Measurements from ENCODE around the gene MYOG. TPM values are rescaled to one million over a fixed set of nuclear protein-coding genes. Genes with fewer than 3 reads are reported as not detected.

The MYOG gene
- total RNA-seq, 1 donor from 2014 or later = not detected

- peaks cover 6% of the 10 kb centered on the region for H3K27me3 ChIP-seq
- TF ChIP-seq, protein P1, sequence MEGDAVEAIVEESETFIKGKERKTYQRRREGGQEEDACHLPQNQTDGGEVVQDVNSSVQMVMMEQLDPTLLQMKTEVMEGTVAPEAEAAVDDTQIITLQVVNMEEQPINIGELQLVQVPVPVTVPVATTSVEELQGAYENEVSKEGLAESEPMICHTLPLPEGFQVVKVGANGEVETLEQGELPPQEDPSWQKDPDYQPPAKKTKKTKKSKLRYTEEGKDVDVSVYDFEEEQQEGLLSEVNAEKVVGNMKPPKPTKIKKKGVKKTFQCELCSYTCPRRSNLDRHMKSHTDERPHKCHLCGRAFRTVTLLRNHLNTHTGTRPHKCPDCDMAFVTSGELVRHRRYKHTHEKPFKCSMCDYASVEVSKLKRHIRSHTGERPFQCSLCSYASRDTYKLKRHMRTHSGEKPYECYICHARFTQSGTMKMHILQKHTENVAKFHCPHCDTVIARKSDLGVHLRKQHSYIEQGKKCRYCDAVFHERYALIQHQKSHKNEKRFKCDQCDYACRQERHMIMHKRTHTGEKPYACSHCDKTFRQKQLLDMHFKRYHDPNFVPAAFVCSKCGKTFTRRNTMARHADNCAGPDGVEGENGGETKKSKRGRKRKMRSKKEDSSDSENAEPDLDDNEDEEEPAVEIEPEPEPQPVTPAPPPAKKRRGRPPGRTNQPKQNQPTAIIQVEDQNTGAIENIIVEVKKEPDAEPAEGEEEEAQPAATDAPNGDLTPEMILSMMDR (IDR thresholded peaks at IDR 0.05) = peak; percentile 73 to 81 (median 81)
- DNase-seq (ENCODE audit: low spot score in 2 of 2) = peak in 1 of 2 donors; percentile 74
- H3K4me1 ChIP-seq = peaks cover 0 to 3% of the 10 kb centered on the region in 2 donors
- no peak overlapping the region for H3K4me3 ChIP-seq
- intact Hi-C loops (cut with DNase I) = loop anchor here (1.0 kb wide), 1 partner anchor 98 kb away; no protein-coding TSS in a partner anchor
- H3K36me3 ChIP-seq = no peaks in the 10 kb centered on the region
- H3K9me3 ChIP-seq = no peaks in the 10 kb centered on the region
- H3K27ac ChIP-seq = no peak overlapping the region
Observed at GRCh38 chr1:203117611-203118575, 32.1 kb upstream of the MYOG start.

DNA sequence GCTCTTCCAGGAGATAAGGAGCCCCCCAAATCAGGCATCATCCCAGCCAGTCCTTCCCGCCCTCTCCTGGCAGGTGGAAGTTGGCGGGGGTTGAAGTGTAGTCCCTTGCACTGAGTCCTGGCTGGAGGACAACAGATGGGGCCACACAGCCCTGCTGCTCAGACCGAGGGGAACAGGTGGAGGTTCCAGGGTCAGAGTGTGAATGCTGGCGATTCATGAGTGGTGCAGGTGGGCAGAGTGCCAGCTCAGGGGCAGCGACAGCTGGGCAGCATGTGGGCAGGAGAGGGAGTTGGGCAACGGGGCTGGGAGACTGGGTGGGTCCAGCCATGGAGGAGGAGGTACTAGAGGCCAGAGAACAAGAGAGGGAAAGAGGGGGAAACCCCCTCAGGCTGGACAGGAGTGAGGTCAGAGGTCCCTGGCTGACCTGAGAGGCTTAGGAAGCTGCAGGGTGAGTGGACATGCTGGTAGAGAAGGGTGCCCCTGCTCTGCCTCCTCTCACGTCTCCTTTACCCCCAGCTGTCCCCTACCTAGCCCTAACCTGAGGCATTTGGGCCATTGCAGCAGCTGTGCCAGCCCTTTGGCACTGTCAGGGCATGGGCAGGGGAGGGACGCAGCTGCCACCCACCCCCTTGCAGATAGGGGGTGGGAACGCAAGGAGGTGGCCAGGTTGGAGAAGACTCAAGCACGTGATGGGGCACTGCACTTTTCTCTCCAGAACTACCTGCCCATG lies 30.4 kb upstream of the MYOG start:
- Histone ChIP-seq H3K27ac (no peak overlapping the region), H3K9me3 (no peaks in the 10 kb centered on the region), H3K4me3 (no peak overlapping the region), H3K4me1 (peaks cover 0 to 3% of the 10 kb centered on the region in 2 donors), H3K27me3 (peaks cover 6% of the 10 kb centered on the region), H3K36me3 (no peaks in the 10 kb centered on the region)
- no peak for DNase-seq (ENCODE audit: low spot score in 2 of 2)
- intact Hi-C loops (cut with DNase I) = no loop called here
- TF ChIP-seq, protein P1 (IDR thresholded peaks at IDR 0.05) = no peak

DNA sequence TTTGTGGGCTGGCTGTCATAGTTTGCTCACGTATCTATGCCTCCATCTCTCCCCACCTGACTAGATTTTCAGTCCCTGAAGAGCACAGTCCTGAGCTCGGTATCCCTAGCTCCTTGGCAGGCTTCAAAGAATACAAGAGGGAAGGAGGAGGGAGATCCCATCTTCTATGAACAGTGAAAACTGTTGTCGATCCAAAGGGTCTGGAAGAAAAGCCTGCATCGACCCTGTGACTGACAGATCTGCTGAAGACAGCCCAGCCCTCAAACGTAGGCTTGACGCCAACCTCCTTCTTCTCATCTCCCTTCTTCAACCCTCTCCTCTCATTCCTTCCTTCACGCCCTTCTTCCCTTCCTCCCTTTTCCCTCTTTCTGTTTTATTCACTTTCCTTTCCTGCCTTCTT lies 28.4 kb upstream of the MYOG start:
- Histone ChIP-seq H3K27ac (no peak overlapping the region), H3K36me3 (no peaks in the 10 kb centered on the region), H3K4me3 (no peak overlapping the region), H3K9me3 (no peaks in the 10 kb centered on the region), H3K27me3 (no peaks in the 10 kb centered on the region), H3K4me1 (peaks cover 0 to 3% of the 10 kb centered on the region in 2 donors)
- TF ChIP-seq, protein P1 (IDR thresholded peaks at IDR 0.05) = no peak
- intact Hi-C loops (cut with DNase I) = no loop called here
- no peak for DNase-seq (ENCODE audit: low spot score in 2 of 2)

DNA sequence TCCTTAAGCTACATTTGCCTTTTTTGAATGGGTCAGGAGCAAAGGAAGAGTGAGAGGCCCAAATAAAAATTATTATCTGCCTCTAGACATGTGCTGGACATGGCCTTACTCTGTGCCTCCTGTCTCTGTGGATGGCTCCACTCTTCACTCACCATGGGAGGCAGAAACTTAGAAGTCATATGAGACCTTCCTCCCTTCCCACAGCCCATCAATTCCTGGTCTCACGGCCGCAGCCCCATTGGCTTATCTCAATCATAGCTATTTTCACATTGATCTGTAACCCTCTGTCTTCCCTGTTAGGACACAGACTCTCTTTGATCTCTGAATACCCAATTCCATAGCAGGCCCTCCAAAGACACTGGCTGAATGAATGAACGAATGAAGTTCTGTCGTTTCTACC lies 27.5 kb upstream of the MYOG start:
- peaks cover 0 to 2% of the 10 kb centered on the region in 2 donors for H3K4me1 ChIP-seq
- intact Hi-C loops (cut with DNase I) = no loop called here
- no peak overlapping the region for H3K4me3 ChIP-seq
- H3K27ac ChIP-seq = no peak overlapping the region
- H3K9me3 ChIP-seq = no peaks in the 10 kb centered on the region
- DNase-seq (ENCODE audit: low spot score in 2 of 2) = no peak
- no peaks in the 10 kb centered on the region for H3K36me3 ChIP-seq
- H3K27me3 ChIP-seq = no peaks in the 10 kb centered on the region
- TF ChIP-seq, protein P1 (IDR thresholded peaks at IDR 0.05) = no peak

DNA sequence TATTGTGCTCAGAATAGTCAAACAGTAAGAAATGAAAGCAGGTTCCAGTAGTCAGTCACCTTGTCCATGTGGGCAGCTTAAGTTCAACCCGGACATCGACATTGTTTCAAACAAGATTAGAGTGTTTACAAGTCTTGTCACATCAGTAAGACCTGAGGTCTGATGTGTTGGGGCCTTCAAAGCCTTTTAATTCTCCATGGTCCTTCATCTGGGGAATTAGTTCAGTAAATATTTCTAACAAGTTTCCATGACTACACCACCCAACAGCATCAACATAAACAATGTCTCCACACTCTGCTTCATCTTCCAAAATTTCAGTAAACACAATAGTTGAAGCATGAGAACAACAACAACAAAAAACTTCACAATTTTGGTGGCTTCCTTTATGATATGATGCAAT lies 26.7 kb upstream of the MYOG start:
- H3K27ac ChIP-seq = no peak overlapping the region
- intact Hi-C loops (cut with DNase I) = no loop called here
- H3K27me3 ChIP-seq = no peaks in the 10 kb centered on the region
- H3K4me1 ChIP-seq = no peaks in the 10 kb centered on the region
- TF ChIP-seq, protein P1 (IDR thresholded peaks at IDR 0.05) = no peak
- no peak for DNase-seq (ENCODE audit: low spot score in 2 of 2)
- no peaks in the 10 kb centered on the region for H3K36me3 ChIP-seq
- H3K9me3 ChIP-seq = no peaks in the 10 kb centered on the region
- H3K4me3 ChIP-seq = no peak overlapping the region

Data from ascending aorta (tissue), 2 donors.